Measurements from ENCODE around the gene NMUR1.

NMUR1 gene

GRCh38 chr2:231533086-231533776 is 3.0 kb upstream of the NMUR1 start:
- FAIRE-seq: no peak
- DNase-seq (ENCODE audit: insufficient read length): no peak
- TF ChIP-seq TAF1 (IDR thresholded peaks at IDR 0.05; ENCODE audit: borderline replicate concordance, low read depth, low read length): no peak
- no peak for TF ChIP-seq POLR2AphosphoS5 (IDR thresholded peaks at IDR 0.05; ENCODE audit: low read depth, low read length)
- no peak for TF ChIP-seq POLR2A (IDR thresholded peaks at IDR 0.05; ENCODE audit: low read depth, low read length)

GRCh38 chr2:231532756-231533035 is 2.5 kb upstream of the NMUR1 start:
- DNase-seq (ENCODE audit: insufficient read length): no peak
- TF ChIP-seq TAF1 (IDR thresholded peaks at IDR 0.05; ENCODE audit: borderline replicate concordance, low read depth, low read length) (no peak), POLR2AphosphoS5 (IDR thresholded peaks at IDR 0.05; ENCODE audit: low read depth, low read length) (no peak), POLR2A (IDR thresholded peaks at IDR 0.05; ENCODE audit: low read depth, low read length) (no peak)
- FAIRE-seq: no peak

GRCh38 chr2:231531883-231532755 is 1.9 kb upstream of the NMUR1 start:
- no peak for FAIRE-seq
- no peak for TF ChIP-seq TAF1 (IDR thresholded peaks at IDR 0.05; ENCODE audit: borderline replicate concordance, low read depth, low read length)
- no peak for TF ChIP-seq POLR2A (IDR thresholded peaks at IDR 0.05; ENCODE audit: low read depth, low read length)
- TF ChIP-seq POLR2AphosphoS5 (IDR thresholded peaks at IDR 0.05; ENCODE audit: low read depth, low read length): no peak

GRCh38 chr2:231531466-231531865 is 1.2 kb upstream of the NMUR1 start:
- no peak for TF ChIP-seq POLR2AphosphoS5 (IDR thresholded peaks at IDR 0.05; ENCODE audit: low read depth, low read length)
- TF ChIP-seq POLR2A (IDR thresholded peaks at IDR 0.05; ENCODE audit: low read depth, low read length): no peak
- no peak for TF ChIP-seq TAF1 (IDR thresholded peaks at IDR 0.05; ENCODE audit: borderline replicate concordance, low read depth, low read length)
- no peak for FAIRE-seq
- DNase-seq (ENCODE audit: insufficient read length): no peak

More at GRCh38 chr2:231531883-231532755, 1.9 kb upstream of the NMUR1 start:
- no peak for DNase-seq (ENCODE audit: insufficient read length)

- DNase-seq (ENCODE audit: insufficient read length) (no peak), FAIRE-seq (no peak)
- TF ChIP-seq POLR2A (IDR thresholded peaks at IDR 0.05; ENCODE audit: low read depth, low read length) (no peak), TAF1 (IDR thresholded peaks at IDR 0.05; ENCODE audit: borderline replicate concordance, low read depth, low read length) (no peak), POLR2AphosphoS5 (IDR thresholded peaks at IDR 0.05; ENCODE audit: low read depth, low read length) (no peak)
These were observed 1.6 kb downstream of the NMUR1 start for GRCh38 chr2:231528636-231529030.

- DNase-seq (ENCODE audit: insufficient read length) (no peak), FAIRE-seq (no peak)
- TF ChIP-seq POLR2A (IDR thresholded peaks at IDR 0.05; ENCODE audit: low read depth, low read length): no peak
- no peak for TF ChIP-seq TAF1 (IDR thresholded peaks at IDR 0.05; ENCODE audit: borderline replicate concordance, low read depth, low read length)
- no peak for TF ChIP-seq POLR2AphosphoS5 (IDR thresholded peaks at IDR 0.05; ENCODE audit: low read depth, low read length)
These were observed 2.1 kb downstream of the NMUR1 start for GRCh38 chr2:231527955-231528635.

- TF ChIP-seq POLR2AphosphoS5 (IDR thresholded peaks at IDR 0.05; ENCODE audit: low read depth, low read length) (no peak), POLR2A (IDR thresholded peaks at IDR 0.05; ENCODE audit: low read depth, low read length) (no peak), TAF1 (IDR thresholded peaks at IDR 0.05; ENCODE audit: borderline replicate concordance, low read depth, low read length) (no peak)
- no peak for DNase-seq (ENCODE audit: insufficient read length)
- FAIRE-seq: no peak
These were observed 3.2 kb downstream of the NMUR1 start for GRCh38 chr2:231527091-231527395.

GRCh38 chr2:231526341-231527090 is 3.7 kb downstream of the NMUR1 start:
- DNase-seq (ENCODE audit: insufficient read length) (no peak), FAIRE-seq (no peak)
- TF ChIP-seq TAF1 (IDR thresholded peaks at IDR 0.05; ENCODE audit: borderline replicate concordance, low read depth, low read length) (no peak), POLR2A (IDR thresholded peaks at IDR 0.05; ENCODE audit: low read depth, low read length) (no peak), POLR2AphosphoS5 (IDR thresholded peaks at IDR 0.05; ENCODE audit: low read depth, low read length) (no peak)

GRCh38 chr2:231525248-231526163 is 4.7 kb downstream of the NMUR1 start:
- no peak for TF ChIP-seq TAF1 (IDR thresholded peaks at IDR 0.05; ENCODE audit: borderline replicate concordance, low read depth, low read length)
- no peak for TF ChIP-seq POLR2A (IDR thresholded peaks at IDR 0.05; ENCODE audit: low read depth, low read length)
- TF ChIP-seq POLR2AphosphoS5 (IDR thresholded peaks at IDR 0.05; ENCODE audit: low read depth, low read length): no peak
- DNase-seq (ENCODE audit: insufficient read length): no peak
- no peak for FAIRE-seq

GRCh38 chr2:231524477-231525247 is 5.6 kb downstream of the NMUR1 start:
- DNase-seq (ENCODE audit: insufficient read length): no peak
- TF ChIP-seq POLR2A (IDR thresholded peaks at IDR 0.05; ENCODE audit: low read depth, low read length) (no peak), POLR2AphosphoS5 (IDR thresholded peaks at IDR 0.05; ENCODE audit: low read depth, low read length) (no peak), TAF1 (IDR thresholded peaks at IDR 0.05; ENCODE audit: borderline replicate concordance, low read depth, low read length) (no peak)
- no peak for FAIRE-seq
